CD14-positive monocyte (primary cell): Measurements from ENCODE around the gene CXCL3. TPM values are rescaled to one million over a fixed set of nuclear protein-coding genes. Genes with fewer than 3 reads are reported as not detected.

ENCODE experiments used
- DNase-seq, 3 donors: peaks; one replicate each; pipeline ENCODE4 v3.0.0-alpha.2; 2011 to 2022
- H2AFZ ChIP-seq: 2 replicates; pipeline ENCODE4 v1.6.0; 2012; ENCODE audit warnings: mild to moderate bottlenecking, low read depth, low read length, inconsistent platforms; ENCODE audit not compliant: insufficient read depth, poor library complexity, severe bottlenecking
- H3K27ac ChIP-seq, 2 donors: 1 replicate in 1 of 2; 2 replicates in 1 of 2; pipeline ENCODE4 v1.5.1; 2012 to 2013; ENCODE audit warnings: low read length in 2 of 2, control low read depth in 1 of 2, inconsistent platforms in 1 of 2, low read depth in 1 of 2, mild to moderate bottlenecking in 1 of 2
- H3K27me3 ChIP-seq, 2 donors: one replicate each; pipeline versions ENCODE4 v1.6.0 to v1.6.1; 2011 to 2013; ENCODE audit warnings: low read length in 2 of 2; ENCODE audit not compliant: control insufficient read depth in 2 of 2, insufficient read depth in 2 of 2
- H3K36me3 ChIP-seq, 2 donors: replicated peaks in 1 of 2; 1 replicate in 1 of 2; 2 replicates in 1 of 2; pipeline versions ENCODE4 v1.5.1 to v1.6.1; 2012 to 2013; ENCODE audit warnings: low read length in 2 of 2, control low read depth in 1 of 2, inconsistent platforms in 1 of 2, mild to moderate bottlenecking in 1 of 2; ENCODE audit not compliant: insufficient read depth in 2 of 2, control insufficient read depth in 1 of 2
- H3K4me1 ChIP-seq, 2 donors: 1 replicate in 1 of 2; 2 replicates in 1 of 2; pipeline versions ENCODE4 v1.5.1 to v1.6.1; 2012 to 2013; ENCODE audit warnings: low read length in 2 of 2, control low read depth in 1 of 2, inconsistent platforms in 1 of 2, mild to moderate bottlenecking in 1 of 2, moderate library complexity in 1 of 2; ENCODE audit not compliant: insufficient read depth in 2 of 2, control insufficient read depth in 1 of 2
- H3K4me2 ChIP-seq: replicated peaks from 2 replicates; pipeline ENCODE3; 2012; ENCODE audit warnings: low read length, moderate library complexity, mild to moderate bottlenecking; ENCODE audit not compliant: poor library complexity, severe bottlenecking; ENCODE audit errors: extremely low read depth
- H3K4me3 ChIP-seq, 3 experiments: fragments of 200-600 bp in 1 of 3; sonication (generic) in 1 of 3; replicated peaks in 1 of 3; 1 replicate in 2 of 3; 2 replicates in 1 of 3; pipeline ENCODE4 v1.5.1; 2011 to 2013; ENCODE audit warnings: low read length in 3 of 3, mild to moderate bottlenecking in 3 of 3, control low read depth in 2 of 3, low read depth in 2 of 3, inconsistent platforms in 1 of 3, moderate library complexity in 1 of 3
- H3K79me2 ChIP-seq: 2 replicates; pipeline ENCODE4 v1.6.0; 2012; ENCODE audit warnings: mild to moderate bottlenecking, control low read depth, inconsistent platforms, low read length, moderate library complexity; ENCODE audit not compliant: insufficient read depth
- H3K9ac ChIP-seq: 2 replicates; pipeline ENCODE4 v1.6.0; 2017; ENCODE audit warnings: low read length, mild to moderate bottlenecking; ENCODE audit not compliant: insufficient read depth, poor library complexity, severe bottlenecking
- H3K9me3 ChIP-seq, 2 donors: replicated peaks in 1 of 2; 1 replicate in 1 of 2; 2 replicates in 1 of 2; pipeline versions ENCODE4 v1.5.1 to v1.6.1; 2012 to 2013; ENCODE audit warnings: low read length in 2 of 2, control low read depth in 1 of 2; ENCODE audit not compliant: control insufficient read depth in 1 of 2, insufficient read depth in 1 of 2
- H4K20me1 ChIP-seq: 2 replicates; pipeline ENCODE4 v1.6.0; 2012; ENCODE audit warnings: mild to moderate bottlenecking, low read length, control low read depth, moderate library complexity; ENCODE audit not compliant: insufficient read depth
- H3K27ac Mint-ChIP-seq, 7 donors: one replicate each; pipeline ENCODE4 v1.8.0; 2020; ENCODE audit warnings: mild to moderate bottlenecking in 7 of 7, mixed read lengths in 7 of 7, moderate library complexity in 6 of 7, inconsistent platforms in 2 of 7
- H3K27me3 Mint-ChIP-seq, 3 donors: one replicate each; pipeline ENCODE4 v1.8.0; 2021 to 2022; ENCODE audit warnings: low read depth in 3 of 3, mild to moderate bottlenecking in 3 of 3, mixed read lengths in 3 of 3, moderate library complexity in 3 of 3, inconsistent platforms in 1 of 3
- H3K36me3 Mint-ChIP-seq, 2 donors: one replicate each; pipeline ENCODE4 v1.8.0; 2020; ENCODE audit warnings: mixed read lengths in 2 of 2, inconsistent platforms in 1 of 2, mild to moderate bottlenecking in 1 of 2
- H3K4me1 Mint-ChIP-seq: one replicate; pipeline ENCODE4 v1.8.0; 2020; ENCODE audit warnings: mild to moderate bottlenecking, mixed read lengths
- H3K4me3 Mint-ChIP-seq, 2 donors: one replicate each; pipeline ENCODE4 v1.8.0; 2020; ENCODE audit warnings: mild to moderate bottlenecking in 2 of 2, mixed read lengths in 2 of 2, moderate library complexity in 1 of 2
- H3K9me3 Mint-ChIP-seq, 7 donors: one replicate each; pipeline ENCODE4 v1.8.0; 2020 to 2022; ENCODE audit warnings: mixed read lengths in 7 of 7, mild to moderate bottlenecking in 6 of 7, moderate library complexity in 6 of 7, inconsistent platforms in 2 of 7
- CTCF ChIP-seq: fragments of 200-600 bp; IDR thresholded peaks from one replicate; pipeline ENCODE4 v1.8.0; 2022; ENCODE audit warnings: antibody characterized with exemption, mild to moderate bottlenecking
- WGBS: methylation state at CpG from one replicate; pipeline ENCODE4 v1.1.5; 2013; ENCODE audit warnings: missing lambda C conversion rate; ENCODE audit not compliant: insufficient coverage; 5-methylcytosine and 5-hydroxymethylcytosine counted together
- intact Hi-C, 2 donors: fragments of 100-400 bp; cut with micrococcal nuclease; formaldehyde crosslinking; loops; one replicate each; pipeline versions ENCODE4 v1.15.0 to v1.15.1; 2023
- polyA plus RNA-seq, 3 donors: library from polyadenylated mRNA; depleted of rRNA in 1 of 3; unstranded in 2 of 3; stranded (reverse) in 1 of 3; fragments of 300-500 nt in 2 of 3; fragments of >200 nt in 1 of 3; fragmentation: Illumina TruSeq in 2 of 3; gene quantifications; 1 replicate in 2 of 3; 2 replicates in 1 of 3; pipeline ENCODE4 v1.2.3, GENCODE V29; 2012 to 2021

Gene CXCL3
- polyA plus RNA-seq, 3 donors = 2.5 to 4.4 (median 3.7) TPM

- intact Hi-C loops = loop anchor here in 1 of 2 donors (5.0 kb wide), 1 partner anchor 43 kb away; the partner anchor contains the start of gene CXCL2
- H3K27ac Mint-ChIP-seq = no peak overlapping the region
- Histone ChIP-seq H3K4me2 (no peak overlapping the region), H3K27me3 (no peaks in the 10 kb centered on the region), H3K36me3 (no peaks in the 10 kb centered on the region), H3K4me1 (peaks cover 3 to 7% of the 10 kb centered on the region in 2 donors), H3K9ac (no peak overlapping the region), H3K79me2 (no peaks in the 10 kb centered on the region), H3K9me3 (no peaks in the 10 kb centered on the region), H3K27ac (no peak overlapping the region), H4K20me1 (no peaks in the 10 kb centered on the region), H3K4me3 (no peak overlapping the region), H2AFZ (no peak overlapping the region)
- DNase-seq = peak in 1 of 3 donors; percentile 37
- H3K27me3 Mint-ChIP-seq = peaks cover 0 to 3% (median 0%) of the 10 kb centered on the region in 3 donors
- no peak overlapping the region for H3K4me3 Mint-ChIP-seq
- H3K36me3 Mint-ChIP-seq = no peaks in the 10 kb centered on the region
- peak; percentile 13 for TF ChIP-seq CTCF
- no CpG with 5 or more reads among the region's 1 CpG for WGBS
- H3K4me1 Mint-ChIP-seq = peaks cover 16% of the 10 kb centered on the region
- H3K9me3 Mint-ChIP-seq = no peaks in the 10 kb centered on the region
These were observed 16.1 kb upstream of the CXCL3 start for GRCh38 chr4:74054483-74055047.

DNA sequence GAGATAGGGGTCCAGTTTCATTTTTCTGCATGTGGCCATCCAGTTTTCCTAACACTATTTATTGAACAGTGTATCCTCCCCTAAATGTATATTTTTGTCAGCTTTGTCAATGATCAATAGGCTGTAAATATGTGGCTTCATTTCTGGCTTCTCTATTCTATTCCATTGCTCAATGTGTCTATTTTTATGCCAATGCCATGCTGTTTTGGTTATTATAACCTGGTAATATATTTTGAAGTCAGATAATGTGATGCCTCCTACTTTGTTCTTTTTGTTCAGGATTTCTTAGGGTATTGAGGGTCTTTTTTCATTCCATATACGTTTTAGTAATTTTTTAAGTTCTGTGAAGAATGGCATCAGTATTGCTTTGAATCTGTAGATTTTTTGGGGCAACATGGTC lies 8.7 kb upstream of the CXCL3 start:
- Histone ChIP-seq H3K27me3 (no peaks in the 10 kb centered on the region), H3K79me2 (no peaks in the 10 kb centered on the region), H3K4me2 (no peak overlapping the region), H2AFZ (no peak overlapping the region), H3K36me3 (no peaks in the 10 kb centered on the region), H4K20me1 (no peaks in the 10 kb centered on the region), H3K27ac (no peak overlapping the region), H3K9me3 (no peaks in the 10 kb centered on the region), H3K4me1 (peaks cover 21 to 24% of the 10 kb centered on the region in 2 donors), H3K4me3 (no peak overlapping the region), H3K9ac (no peak overlapping the region)
- peaks cover 23% of the 10 kb centered on the region for H3K4me1 Mint-ChIP-seq
- TF ChIP-seq CTCF = no peak
- WGBS = no CpG with 5 or more reads among the region's 1 CpG
- DNase-seq = no peak
- H3K36me3 Mint-ChIP-seq = no peaks in the 10 kb centered on the region
- peaks cover 0 to 4% (median 0%) of the 10 kb centered on the region in 3 donors for H3K27me3 Mint-ChIP-seq
- H3K27ac Mint-ChIP-seq = no peak overlapping the region
- H3K4me3 Mint-ChIP-seq = no peak overlapping the region
- peaks cover 0 to 6% (median 3%) of the 10 kb centered on the region in 7 donors for H3K9me3 Mint-ChIP-seq
- intact Hi-C loops = no loop called here
